Neural cell (in vitro differentiated cells): ENCODE measurements around the gene NAPG. TPM values are rescaled to one million over a fixed set of nuclear protein-coding genes. Genes with fewer than 3 reads are reported as not detected.

Source experiments
- H2AFZ ChIP-seq: fragments of 200-600, 300-800 bp; sonication (generic), shearing (Covaris generic); 2 replicates; pipeline ENCODE4 v1.6.0; 2014; ENCODE audit warnings: low read depth, mild to moderate bottlenecking, antibody characterized with exemption, low read length, moderate library complexity
- H3F3A ChIP-seq: fragments of 200-600 bp; shearing (Covaris generic); 2 replicates; pipeline ENCODE4 v1.6.1; 2016; ENCODE audit warnings: mild to moderate bottlenecking, moderate library complexity, mixed read lengths, antibody characterized with exemption, low read length; ENCODE audit not compliant: insufficient read depth, poor library complexity, severe bottlenecking
- H3K27ac ChIP-seq: fragments of 200-600, 300-800 bp; sonication (generic), shearing (Covaris generic); 2 replicates; pipeline ENCODE4 v1.5.1; 2014; ENCODE audit warnings: mild to moderate bottlenecking, low read length, moderate library complexity
- H3K27me3 ChIP-seq: fragments of 300-800, 200-600 bp; sonication (generic), shearing (Covaris generic); 2 replicates; pipeline ENCODE4 v1.6.0; 2014; ENCODE audit warnings: mild to moderate bottlenecking, low read depth, low read length, moderate library complexity; ENCODE audit not compliant: insufficient read depth
- H3K36me3 ChIP-seq: fragments of 300-800, 200-600 bp; sonication (generic), shearing (Covaris generic); 2 replicates; pipeline ENCODE4 v1.5.1; 2014; ENCODE audit warnings: mild to moderate bottlenecking, antibody characterized with exemption, low read length, moderate library complexity; ENCODE audit not compliant: insufficient read depth
- H3K4me2 ChIP-seq: fragments of 300-800, 200-600 bp; sonication (generic), shearing (Covaris generic); 2 replicates; pipeline ENCODE4 v1.6.0; 2014; ENCODE audit warnings: mild to moderate bottlenecking, low read length
- H3K4me3 ChIP-seq: fragments of 300-800, 200-600 bp; sonication (generic), shearing (Covaris generic); 2 replicates; pipeline ENCODE4 v1.5.1; 2014; ENCODE audit warnings: mild to moderate bottlenecking, low read length, moderate library complexity
- H3K79me2 ChIP-seq: fragments of 200-600 bp; shearing (Covaris generic); replicated peaks from 2 replicates; pipeline ENCODE4 v1.6.0; 2014; ENCODE audit warnings: mild to moderate bottlenecking, low read length, moderate library complexity; ENCODE audit not compliant: insufficient read depth
- H3K9ac ChIP-seq: fragments of 300-800, 200-600 bp; sonication (generic), shearing (Covaris generic); 2 replicates; pipeline ENCODE4 v1.6.1; 2016; ENCODE audit warnings: mild to moderate bottlenecking, low read length, mixed read lengths
- H3K9me2 ChIP-seq: fragments of 200-600 bp; shearing (Covaris generic); 2 replicates; pipeline ENCODE4 v1.6.1; 2016; ENCODE audit warnings: mild to moderate bottlenecking, low read length, mixed read lengths; ENCODE audit not compliant: insufficient read depth
- H3K9me3 ChIP-seq: fragments of 200-600, 300-800 bp; sonication (generic), shearing (Covaris generic); 2 replicates; pipeline ENCODE4 v1.6.1; 2016; ENCODE audit warnings: mild to moderate bottlenecking, mixed run types, low read length, moderate library complexity, mixed read lengths
- H4K20me1 ChIP-seq: fragments of 200-600 bp; shearing (Covaris generic); 2 replicates; pipeline ENCODE4 v1.6.1; 2016; ENCODE audit warnings: mild to moderate bottlenecking, mixed run types; ENCODE audit not compliant: insufficient read depth
- EP300 ChIP-seq: fragments of 450-650 bp; conservative IDR thresholded peaks from 2 replicates; pipeline ENCODE4 v1.6.1; 2014; ENCODE audit warnings: antibody characterized with exemption, mild to moderate bottlenecking, moderate library complexity; ENCODE audit not compliant: poor library complexity, severe bottlenecking
- EZH2 ChIP-seq: fragments of 200-600, 300-800 bp; shearing (Covaris generic), sonication (generic); IDR thresholded peaks from 2 replicates; pipeline ENCODE4 v1.6.1; 2014; ENCODE audit warnings: antibody characterized with exemption, low read length, borderline replicate concordance, mild to moderate bottlenecking; ENCODE audit not compliant: insufficient read depth, poor library complexity, severe bottlenecking
- MXI1 ChIP-seq: fragments of 450-650 bp; conservative IDR thresholded peaks from 2 replicates; pipeline ENCODE4 v1.6.1; 2014; ENCODE audit warnings: antibody characterized with exemption, mild to moderate bottlenecking; ENCODE audit not compliant: poor library complexity, severe bottlenecking
- POLR2AphosphoS5 ChIP-seq: IDR thresholded peaks from 2 replicates; pipeline ENCODE4 v1.6.1; 2012
- RAD21 ChIP-seq: fragments of 450-650 bp; conservative IDR thresholded peaks from 2 replicates; pipeline ENCODE4 v1.6.1; 2014; ENCODE audit warnings: antibody characterized with exemption, mild to moderate bottlenecking, moderate library complexity
- SMC3 ChIP-seq: fragments of 450-650 bp; conservative IDR thresholded peaks from 2 replicates; pipeline ENCODE4 v1.6.1; 2014; ENCODE audit warnings: antibody characterized with exemption, mild to moderate bottlenecking, moderate library complexity; ENCODE audit not compliant: poor library complexity
- TAF1 ChIP-seq: IDR thresholded peaks from 2 replicates; pipeline ENCODE4 v1.6.1; 2012; ENCODE audit warnings: low read depth
- polyA plus RNA-seq: library from polyadenylated mRNA; depleted of rRNA; stranded (reverse); fragments of >200 nt; gene quantifications from 2 replicates; pipeline ENCODE4 v1.2.3, GENCODE V29; 2014
- TF ChIP-seq, protein P1 (sequence below): IDR thresholded peaks from 2 replicates; pipeline ENCODE4 v1.6.1; 2012; ENCODE audit warnings: borderline replicate concordance
- TF ChIP-seq, protein P2 (sequence below): fragments of 450-650 bp; IDR thresholded peaks from 2 replicates; pipeline ENCODE4 v1.5.1; 2014; ENCODE audit warnings: antibody characterized with exemption, mild to moderate bottlenecking, moderate library complexity; ENCODE audit not compliant: poor library complexity, severe bottlenecking

NAPG gene
- polyA plus RNA-seq, 1 donor from 2014 or later, result 93.9 TPM

DNA sequence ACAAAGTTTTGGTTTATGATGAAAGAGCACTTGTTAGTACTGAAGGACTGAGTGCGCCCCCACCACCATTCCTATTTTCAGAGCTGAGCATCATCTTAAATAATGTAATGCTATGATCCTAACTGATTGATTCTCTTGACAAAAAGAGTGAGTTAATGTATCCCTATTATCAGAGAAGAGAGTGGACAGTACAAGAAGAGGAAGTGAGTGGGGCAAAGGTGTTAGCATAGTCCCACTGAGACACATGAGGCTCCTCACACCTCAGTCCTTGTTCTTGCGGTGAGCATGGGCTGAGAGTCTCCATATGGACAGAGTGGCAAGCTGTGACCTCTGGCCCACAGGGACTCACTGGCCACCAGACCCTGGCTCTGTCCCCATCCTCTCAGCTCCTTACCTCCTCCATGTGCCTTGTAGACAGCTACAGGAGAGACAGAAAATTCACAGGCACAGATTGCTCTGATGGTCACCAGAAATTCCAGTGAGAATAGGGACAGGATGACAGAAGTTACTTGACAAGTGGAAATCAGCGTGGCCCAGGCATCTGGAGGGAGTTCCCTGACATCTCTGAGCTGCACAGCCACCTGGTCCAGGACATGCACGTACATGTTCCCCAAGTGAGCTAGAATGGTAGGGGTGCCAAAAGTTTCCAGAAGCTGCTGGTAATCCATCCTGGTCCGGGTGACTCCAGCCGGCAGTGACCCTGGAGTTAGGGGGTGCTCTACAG, 32.6 kb downstream of the NAPG start:
- TF ChIP-seq, protein P1, sequence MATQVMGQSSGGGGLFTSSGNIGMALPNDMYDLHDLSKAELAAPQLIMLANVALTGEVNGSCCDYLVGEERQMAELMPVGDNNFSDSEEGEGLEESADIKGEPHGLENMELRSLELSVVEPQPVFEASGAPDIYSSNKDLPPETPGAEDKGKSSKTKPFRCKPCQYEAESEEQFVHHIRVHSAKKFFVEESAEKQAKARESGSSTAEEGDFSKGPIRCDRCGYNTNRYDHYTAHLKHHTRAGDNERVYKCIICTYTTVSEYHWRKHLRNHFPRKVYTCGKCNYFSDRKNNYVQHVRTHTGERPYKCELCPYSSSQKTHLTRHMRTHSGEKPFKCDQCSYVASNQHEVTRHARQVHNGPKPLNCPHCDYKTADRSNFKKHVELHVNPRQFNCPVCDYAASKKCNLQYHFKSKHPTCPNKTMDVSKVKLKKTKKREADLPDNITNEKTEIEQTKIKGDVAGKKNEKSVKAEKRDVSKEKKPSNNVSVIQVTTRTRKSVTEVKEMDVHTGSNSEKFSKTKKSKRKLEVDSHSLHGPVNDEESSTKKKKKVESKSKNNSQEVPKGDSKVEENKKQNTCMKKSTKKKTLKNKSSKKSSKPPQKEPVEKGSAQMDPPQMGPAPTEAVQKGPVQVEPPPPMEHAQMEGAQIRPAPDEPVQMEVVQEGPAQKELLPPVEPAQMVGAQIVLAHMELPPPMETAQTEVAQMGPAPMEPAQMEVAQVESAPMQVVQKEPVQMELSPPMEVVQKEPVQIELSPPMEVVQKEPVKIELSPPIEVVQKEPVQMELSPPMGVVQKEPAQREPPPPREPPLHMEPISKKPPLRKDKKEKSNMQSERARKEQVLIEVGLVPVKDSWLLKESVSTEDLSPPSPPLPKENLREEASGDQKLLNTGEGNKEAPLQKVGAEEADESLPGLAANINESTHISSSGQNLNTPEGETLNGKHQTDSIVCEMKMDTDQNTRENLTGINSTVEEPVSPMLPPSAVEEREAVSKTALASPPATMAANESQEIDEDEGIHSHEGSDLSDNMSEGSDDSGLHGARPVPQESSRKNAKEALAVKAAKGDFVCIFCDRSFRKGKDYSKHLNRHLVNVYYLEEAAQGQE, result no peak
- TF ChIP-seq POLR2AphosphoS5 (no peak), RAD21 (no peak), SMC3 (no peak), MXI1 (no peak), EZH2 (no peak), TAF1 (no peak), EP300 (no peak)
- TF ChIP-seq, protein P2, sequence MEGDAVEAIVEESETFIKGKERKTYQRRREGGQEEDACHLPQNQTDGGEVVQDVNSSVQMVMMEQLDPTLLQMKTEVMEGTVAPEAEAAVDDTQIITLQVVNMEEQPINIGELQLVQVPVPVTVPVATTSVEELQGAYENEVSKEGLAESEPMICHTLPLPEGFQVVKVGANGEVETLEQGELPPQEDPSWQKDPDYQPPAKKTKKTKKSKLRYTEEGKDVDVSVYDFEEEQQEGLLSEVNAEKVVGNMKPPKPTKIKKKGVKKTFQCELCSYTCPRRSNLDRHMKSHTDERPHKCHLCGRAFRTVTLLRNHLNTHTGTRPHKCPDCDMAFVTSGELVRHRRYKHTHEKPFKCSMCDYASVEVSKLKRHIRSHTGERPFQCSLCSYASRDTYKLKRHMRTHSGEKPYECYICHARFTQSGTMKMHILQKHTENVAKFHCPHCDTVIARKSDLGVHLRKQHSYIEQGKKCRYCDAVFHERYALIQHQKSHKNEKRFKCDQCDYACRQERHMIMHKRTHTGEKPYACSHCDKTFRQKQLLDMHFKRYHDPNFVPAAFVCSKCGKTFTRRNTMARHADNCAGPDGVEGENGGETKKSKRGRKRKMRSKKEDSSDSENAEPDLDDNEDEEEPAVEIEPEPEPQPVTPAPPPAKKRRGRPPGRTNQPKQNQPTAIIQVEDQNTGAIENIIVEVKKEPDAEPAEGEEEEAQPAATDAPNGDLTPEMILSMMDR, result no peak
- Histone ChIP-seq H3K4me3 (no peak overlapping the region), H3K9me2 (no peaks in the 10 kb centered on the region), H3K4me2 (no peak overlapping the region), H3K27ac (no peak overlapping the region), H3K27me3 (no peaks in the 10 kb centered on the region), H4K20me1 (no peaks in the 10 kb centered on the region), H3K9me3 (no peaks in the 10 kb centered on the region), H3K36me3 (peaks cover 7% of the 10 kb centered on the region), H3K9ac (no peak overlapping the region), H2AFZ (no peak overlapping the region), H3F3A (no peaks in the 10 kb centered on the region), H3K79me2 (no peaks in the 10 kb centered on the region)

DNA sequence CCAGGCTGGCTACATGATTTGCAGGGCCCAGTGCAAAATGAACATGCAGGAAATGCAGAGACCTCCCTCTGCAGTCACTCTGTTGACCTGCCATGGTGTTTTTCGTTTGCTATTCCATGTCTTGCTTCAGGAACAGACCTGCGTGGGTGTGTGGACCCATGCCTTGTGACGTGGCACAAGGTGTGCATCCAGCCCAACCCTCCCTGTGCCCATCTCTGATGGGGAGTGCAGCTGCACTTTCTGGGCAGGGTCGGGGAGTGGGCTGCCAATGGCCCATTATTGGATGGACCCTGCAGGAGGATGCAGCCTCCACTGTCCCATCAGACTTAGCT, 33.1 kb downstream of the NAPG start:
- no peak overlapping the region for H3K4me3 ChIP-seq
- H3K4me2 ChIP-seq, result no peak overlapping the region
- H3K36me3 ChIP-seq, result peaks cover 3% of the 10 kb centered on the region
- H3K79me2 ChIP-seq, result no peaks in the 10 kb centered on the region
- TF ChIP-seq EZH2 (no peak), SMC3 (no peak), TAF1 (no peak), POLR2AphosphoS5 (no peak), MXI1 (no peak), EP300 (no peak), RAD21 (no peak)
- TF ChIP-seq, protein P2, result no peak
- TF ChIP-seq, protein P1, result no peak
- no peaks in the 10 kb centered on the region for H4K20me1 ChIP-seq
- no peak overlapping the region for H3K9ac ChIP-seq
- H3K27ac ChIP-seq, result no peak overlapping the region
- H2AFZ ChIP-seq, result no peak overlapping the region
- H3F3A ChIP-seq, result no peaks in the 10 kb centered on the region
- H3K27me3 ChIP-seq, result no peaks in the 10 kb centered on the region
- no peaks in the 10 kb centered on the region for H3K9me2 ChIP-seq
- no peaks in the 10 kb centered on the region for H3K9me3 ChIP-seq
